ENCODE data around the gene FAAP100. TPM values are rescaled to one million over a fixed set of nuclear protein-coding genes. Genes with fewer than 3 reads are reported as not detected.

FAAP100 gene
- total and polyA plus RNA-seq, 12 donors, result 8.7 to 30.6 (median 13.3) TPM

- Histone ChIP-seq H3K27me3 (no peaks in the 10 kb centered on the region), H3K36me3 (peaks cover 0 to 100% (median 63%) of the 10 kb centered on the region in 9 donors), H3K4me1 (peaks cover 0 to 19% (median 8%) of the 10 kb centered on the region in 9 donors), H3K9me3 (no peaks in the 10 kb centered on the region), H3K4me3 (no peak overlapping the region), H3K27ac (peak overlapping the region in 7 of 10 donors; percentile 5 to 53 (median 28))
- WGBS, 2 donors, result 69 to 70% methylated on average over 11 of the region's 11 CpGs
- DNase-seq (no peak), ATAC-seq (peak in 7 of 8 donors; percentile 34 to 86 (median 73))
- intact Hi-C loops (cut with DNase I), result no loop called here
- TF ChIP-seq CTCF (IDR thresholded peaks at IDR 0.05), result no peak
Observed at GRCh38 chr17:81593105-81593871, 41.1 kb upstream of the FAAP100 start.

GRCh38 chr17:81591971-81592370 is 39.8 kb upstream of the FAAP100 start:
- DNase-seq, result no peak

GRCh38 chr17:81590121-81590520 is 38.0 kb upstream of the FAAP100 start:
- Histone ChIP-seq H3K27ac (no peak overlapping the region), H3K9me3 (no peaks in the 10 kb centered on the region), H3K4me3 (no peak overlapping the region), H3K27me3 (no peaks in the 10 kb centered on the region), H3K36me3 (peaks cover 0 to 100% (median 73%) of the 10 kb centered on the region in 9 donors), H3K4me1 (peaks cover 0 to 19% (median 6%) of the 10 kb centered on the region in 9 donors)
- WGBS, 2 donors, result 93 to 97% methylated on average over 8 of the region's 8 CpGs
- ATAC-seq, result no peak
- DNase-seq, result no peak
- TF ChIP-seq CTCF (IDR thresholded peaks at IDR 0.05), result no peak
- intact Hi-C loops (cut with DNase I), result no loop called here

More at GRCh38 chr17:81591971-81592370, 39.8 kb upstream of the FAAP100 start:
- Histone ChIP-seq H3K27me3 (no peaks in the 10 kb centered on the region), H3K9me3 (no peaks in the 10 kb centered on the region), H3K27ac (no peak overlapping the region), H3K4me3 (no peak overlapping the region), H3K4me1 (peaks cover 0 to 19% (median 6%) of the 10 kb centered on the region in 9 donors), H3K36me3 (peaks cover 0 to 100% (median 74%) of the 10 kb centered on the region in 9 donors)
- WGBS, 2 donors, result 91 to 94% methylated on average over 14 of the region's 14 CpGs
- TF ChIP-seq CTCF (IDR thresholded peaks at IDR 0.05), result no peak
- ATAC-seq, result peak in 1 of 8 donors; percentile 13
- intact Hi-C loops (cut with DNase I), result no loop called here

GRCh38 chr17:81589612-81590011 is 37.5 kb upstream of the FAAP100 start:
- Histone ChIP-seq H3K9me3 (no peaks in the 10 kb centered on the region), H3K36me3 (peaks cover 0 to 100% (median 72%) of the 10 kb centered on the region in 9 donors), H3K27ac (no peak overlapping the region), H3K27me3 (no peaks in the 10 kb centered on the region), H3K4me3 (no peak overlapping the region), H3K4me1 (peaks cover 0 to 19% (median 6%) of the 10 kb centered on the region in 9 donors)
- intact Hi-C loops (cut with DNase I), result no loop called here
- WGBS, 2 donors, result 93 to 97% methylated on average over 5 of the region's 5 CpGs
- no peak for TF ChIP-seq CTCF (IDR thresholded peaks at IDR 0.05)
- DNase-seq (no peak), ATAC-seq (no peak)
